ENCODE data around the gene ANKRD13A. TPM values are rescaled to one million over a fixed set of nuclear protein-coding genes. Genes with fewer than 3 reads are reported as not detected.
"Not testable (repeated sequence)": the region's sequence is repeated elsewhere in the genome, so short reads cannot be mapped to it uniquely, and the experiment has no call there.

ANKRD13A gene
- total RNA-seq, 4 donors from 2014 or later = 38.5 to 69.0 (median 51.7) TPM

- Histone ChIP-seq H3K4me3 (no peak overlapping the region), H3K27me3 (no peaks in the 10 kb centered on the region), H3K36me3 (peaks cover 0 to 10% (median 0%) of the 10 kb centered on the region in 3 donors), H3K27ac (no peak overlapping the region), H3K9me3 (peaks cover 0 to 4% (median 0%) of the 10 kb centered on the region in 4 donors), H3K4me1 (peaks cover 0 to 34% (median 24%) of the 10 kb centered on the region in 4 donors)
- DNase-seq (ENCODE audit: low spot score in 2 of 2) = no peak
- TF ChIP-seq, protein P1, sequence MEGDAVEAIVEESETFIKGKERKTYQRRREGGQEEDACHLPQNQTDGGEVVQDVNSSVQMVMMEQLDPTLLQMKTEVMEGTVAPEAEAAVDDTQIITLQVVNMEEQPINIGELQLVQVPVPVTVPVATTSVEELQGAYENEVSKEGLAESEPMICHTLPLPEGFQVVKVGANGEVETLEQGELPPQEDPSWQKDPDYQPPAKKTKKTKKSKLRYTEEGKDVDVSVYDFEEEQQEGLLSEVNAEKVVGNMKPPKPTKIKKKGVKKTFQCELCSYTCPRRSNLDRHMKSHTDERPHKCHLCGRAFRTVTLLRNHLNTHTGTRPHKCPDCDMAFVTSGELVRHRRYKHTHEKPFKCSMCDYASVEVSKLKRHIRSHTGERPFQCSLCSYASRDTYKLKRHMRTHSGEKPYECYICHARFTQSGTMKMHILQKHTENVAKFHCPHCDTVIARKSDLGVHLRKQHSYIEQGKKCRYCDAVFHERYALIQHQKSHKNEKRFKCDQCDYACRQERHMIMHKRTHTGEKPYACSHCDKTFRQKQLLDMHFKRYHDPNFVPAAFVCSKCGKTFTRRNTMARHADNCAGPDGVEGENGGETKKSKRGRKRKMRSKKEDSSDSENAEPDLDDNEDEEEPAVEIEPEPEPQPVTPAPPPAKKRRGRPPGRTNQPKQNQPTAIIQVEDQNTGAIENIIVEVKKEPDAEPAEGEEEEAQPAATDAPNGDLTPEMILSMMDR (IDR thresholded peaks at IDR 0.05) = no peak
- WGBS, 2 donors = 84 to 87% methylated on average over 8 of the region's 8 CpGs
Observed at GRCh38 chr12:110002676-110003515, 3.7 kb downstream of the ANKRD13A start.

DNA sequence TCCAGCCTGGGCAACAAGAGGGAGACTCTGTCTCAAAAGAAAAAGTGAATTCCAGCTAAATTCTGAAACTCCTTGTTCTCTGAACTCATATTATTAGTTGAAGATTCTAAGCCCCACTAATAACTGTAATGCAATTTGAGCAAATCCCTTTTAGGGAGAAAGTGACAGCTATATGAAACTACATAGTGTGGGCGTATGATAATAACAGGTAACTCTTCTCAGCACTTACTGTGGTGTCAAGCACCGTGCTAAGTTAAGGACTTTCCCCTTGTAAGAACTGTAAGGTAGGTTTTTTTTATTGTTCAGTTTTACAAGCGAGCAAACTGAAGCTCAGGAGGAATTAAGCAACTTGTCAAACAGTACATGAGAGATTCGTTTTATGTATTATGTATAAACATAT lies 5.4 kb downstream of the ANKRD13A start:
- H3K4me1 ChIP-seq = peaks cover 0 to 27% (median 19%) of the 10 kb centered on the region in 4 donors
- 90% methylated on average over 4 of the region's 4 CpGs for WGBS, 2 donors

DNA sequence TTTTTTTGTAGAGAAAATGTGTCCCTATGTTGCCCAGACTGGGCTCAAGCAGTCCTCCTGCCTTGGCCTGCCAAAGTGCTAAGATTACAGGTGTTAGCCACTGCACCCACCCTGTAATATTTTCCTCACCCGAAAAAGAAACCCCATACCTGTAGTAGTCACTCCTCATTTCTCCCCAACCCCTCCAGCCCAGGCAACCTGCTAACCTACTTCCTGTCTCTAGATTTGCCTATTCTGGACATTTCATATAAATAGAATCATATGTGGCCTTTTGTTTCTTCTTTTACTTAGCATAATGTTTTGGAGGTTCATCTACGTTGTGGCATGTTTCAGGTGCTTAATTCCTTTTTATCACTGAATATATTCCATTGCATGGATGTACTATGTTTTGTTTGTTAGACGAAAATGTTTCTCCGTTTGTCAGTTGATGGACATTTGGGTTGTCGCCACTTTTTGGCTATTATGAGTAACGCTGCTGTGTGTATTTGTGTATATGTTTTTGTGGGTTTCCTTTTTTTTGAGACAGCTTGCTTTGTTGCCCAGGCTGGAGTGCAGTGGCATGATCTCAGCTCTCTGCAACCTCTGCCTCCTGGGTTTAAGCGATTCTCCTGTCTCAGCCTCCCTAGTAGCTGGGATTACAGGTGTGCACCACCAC lies 6.2 kb downstream of the ANKRD13A start:
- H3K4me3 ChIP-seq = no peak overlapping the region
- TF ChIP-seq, protein P1 (IDR thresholded peaks at IDR 0.05) = no peak
- TF ChIP-seq POLR2A (IDR thresholded peaks at IDR 0.05) = no peak
- no peak for TF ChIP-seq EP300 (IDR thresholded peaks at IDR 0.05)
- H3K27me3 ChIP-seq = no peaks in the 10 kb centered on the region
- no peak for DNase-seq (ENCODE audit: low spot score in 2 of 2)
- H3K27ac ChIP-seq = peak overlapping the region in 1 of 4 donors; percentile 4
- H3K4me1 ChIP-seq = peaks cover 0 to 23% (median 17%) of the 10 kb centered on the region in 4 donors
- H3K36me3 ChIP-seq = peaks cover 0 to 10% (median 0%) of the 10 kb centered on the region in 3 donors
- peaks cover 0 to 4% (median 0%) of the 10 kb centered on the region in 4 donors for H3K9me3 ChIP-seq
- 91 to 92% methylated on average over 7 of the region's 7 CpGs for WGBS, 2 donors

More for the DNA sequence above, 5.4 kb downstream of the ANKRD13A start:
- no peak for TF ChIP-seq EP300 (IDR thresholded peaks at IDR 0.05)
- TF ChIP-seq, protein P1 (IDR thresholded peaks at IDR 0.05) = no peak
- TF ChIP-seq POLR2A (IDR thresholded peaks at IDR 0.05) = no peak
- H3K36me3 ChIP-seq = peaks cover 0 to 10% (median 0%) of the 10 kb centered on the region in 3 donors
- DNase-seq (ENCODE audit: low spot score in 2 of 2) = no peak
- no peaks in the 10 kb centered on the region for H3K27me3 ChIP-seq
- no peak overlapping the region for H3K4me3 ChIP-seq
- peaks cover 0 to 4% (median 0%) of the 10 kb centered on the region in 4 donors for H3K9me3 ChIP-seq
- no peak overlapping the region for H3K27ac ChIP-seq

DNA sequence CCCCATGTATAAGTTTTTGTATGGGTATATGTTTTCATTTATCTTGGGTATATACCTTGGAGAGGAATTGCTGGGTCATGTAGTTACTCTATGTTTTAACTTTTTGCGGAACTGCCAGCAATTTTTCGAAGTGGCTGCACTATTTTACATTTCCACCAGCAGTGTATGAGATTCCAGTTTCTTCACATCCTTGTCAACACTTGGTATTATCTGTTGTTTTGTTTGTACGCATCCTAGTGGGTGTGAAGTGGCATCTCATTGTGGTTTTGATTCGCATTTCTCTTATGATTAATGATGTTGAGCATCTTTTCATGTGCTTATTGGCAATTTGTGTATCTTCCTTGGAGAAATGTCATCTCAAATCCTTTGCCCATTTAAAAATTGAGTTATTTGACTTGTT lies 6.9 kb downstream of the ANKRD13A start:
- Histone ChIP-seq H3K27ac (no peak overlapping the region), H3K4me1 (peaks cover 0 to 18% (median 11%) of the 10 kb centered on the region in 4 donors), H3K36me3 (peaks cover 0 to 10% (median 0%) of the 10 kb centered on the region in 3 donors), H3K4me3 (no peak overlapping the region), H3K9me3 (peaks cover 0 to 4% (median 0%) of the 10 kb centered on the region in 4 donors), H3K27me3 (no peaks in the 10 kb centered on the region)
- 97 to 100% methylated on average over 4 of the region's 4 CpGs for WGBS, 2 donors
- TF ChIP-seq POLR2A (IDR thresholded peaks at IDR 0.05) = no peak
- TF ChIP-seq, protein P1 (IDR thresholded peaks at IDR 0.05) = no peak
- no peak for TF ChIP-seq EP300 (IDR thresholded peaks at IDR 0.05)
- DNase-seq (ENCODE audit: low spot score in 2 of 2) = no peak

DNA sequence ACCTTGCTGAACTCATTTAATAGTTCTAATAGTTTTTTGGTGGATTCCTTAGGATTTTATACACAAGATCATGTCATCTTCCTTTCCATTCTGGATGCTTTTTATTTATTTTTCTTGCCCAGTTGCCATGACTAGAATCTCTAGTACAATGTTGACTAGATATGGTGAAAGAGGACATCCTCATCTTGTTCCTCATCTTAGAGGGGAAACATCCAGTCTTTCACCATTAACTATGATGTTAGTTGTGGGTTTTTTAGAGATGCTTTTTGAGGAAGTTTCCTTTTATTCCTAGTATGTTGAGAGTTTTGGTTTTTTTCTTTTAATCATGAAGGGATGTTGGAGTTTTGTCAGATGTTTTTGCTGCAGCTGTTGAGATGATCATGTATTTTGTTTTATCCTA lies 8.7 kb downstream of the ANKRD13A start:
- TF ChIP-seq EP300 (IDR thresholded peaks at IDR 0.05) = no peak
- no peak for TF ChIP-seq POLR2A (IDR thresholded peaks at IDR 0.05)
- TF ChIP-seq, protein P1 (IDR thresholded peaks at IDR 0.05) = no peak
- H3K4me3 ChIP-seq = no peak overlapping the region
- peaks cover 0 to 6% (median 0%) of the 10 kb centered on the region in 4 donors for H3K4me1 ChIP-seq

DNA sequence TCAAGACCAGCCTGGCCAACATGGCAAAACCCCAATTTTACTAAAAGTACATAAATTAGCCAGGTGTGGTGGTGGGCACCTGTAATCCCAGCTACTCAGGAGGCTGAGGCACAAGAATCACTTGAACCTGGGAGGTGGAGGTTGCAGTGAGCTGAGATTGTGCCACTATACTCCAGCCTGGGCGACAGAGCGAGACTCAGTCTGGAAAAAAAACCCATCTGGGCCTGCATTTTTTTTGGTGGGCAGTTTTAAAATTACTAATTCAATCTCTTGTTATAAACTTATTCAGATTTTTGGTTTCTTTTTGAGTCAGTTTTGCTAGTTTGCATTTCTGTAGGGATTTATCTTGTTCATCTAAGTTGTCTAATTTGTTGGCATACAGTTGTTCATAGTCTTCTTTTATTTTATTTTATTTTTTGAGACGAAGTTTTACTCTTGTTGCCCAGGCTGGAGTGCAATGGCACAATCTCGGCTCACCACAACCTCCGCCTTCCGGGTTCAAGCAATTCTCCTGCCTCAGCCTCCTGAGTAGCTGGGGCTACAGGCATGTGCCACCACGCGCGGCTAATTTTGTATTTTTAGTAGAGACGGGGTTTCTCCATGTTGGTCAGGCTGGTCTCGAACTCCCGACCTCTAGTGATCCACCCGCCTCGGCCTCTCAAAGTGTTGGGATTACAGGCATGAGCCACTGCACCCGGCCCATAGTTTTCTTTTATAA lies 9.6 kb downstream of the ANKRD13A start:
- WGBS, 2 donors = 88 to 97% methylated on average over 15 of the region's 15 CpGs
- H3K27ac ChIP-seq; H3K9me3 ChIP-seq; H3K27me3 ChIP-seq; DNase-seq (ENCODE audit: low spot score in 2 of 2); H3K4me1 ChIP-seq; H3K4me3 ChIP-seq: not testable (repeated sequence)
- peaks cover 0 to 19% (median 0%) of the 10 kb centered on the region in 3 donors for H3K36me3 ChIP-seq

More for the DNA sequence above, 8.7 kb downstream of the ANKRD13A start:
- no peak overlapping the region for H3K27ac ChIP-seq
- peaks cover 0 to 16% (median 0%) of the 10 kb centered on the region in 3 donors for H3K36me3 ChIP-seq
- peaks cover 0 to 4% (median 0%) of the 10 kb centered on the region in 4 donors for H3K9me3 ChIP-seq
- DNase-seq (ENCODE audit: low spot score in 2 of 2) = no peak
- no peaks in the 10 kb centered on the region for H3K27me3 ChIP-seq

Data from tibial nerve (tissue), 4 donors.